ENCODE data around the gene RALBP1. TPM values are rescaled to one million over a fixed set of nuclear protein-coding genes. Genes with fewer than 3 reads are reported as not detected.

Gene RALBP1
- total and polyA plus RNA-seq, 9 of the 15 experiments (the other 6 are each of a cell fraction or from before 2014, with no cell fraction given) = 10.9 to 70.0 (median 61.3) TPM

GRCh38 chr18:9441061-9441460 is 34.3 kb upstream of the RALBP1 start:
- H3K9me3 ChIP-seq (replicated peaks; ENCODE audit: control insufficient read depth, insufficient read depth, low read depth, low read length) = no peaks in the 10 kb centered on the region
- no peak for ATAC-seq
- no peak overlapping the region for H3K9ac ChIP-seq (ENCODE audit: insufficient read depth in 1 of 2, low read depth in 2 of 2, low read length in 2 of 2)
- no peaks in the 10 kb centered on the region for H4K20me1 ChIP-seq (replicated peaks; ENCODE audit: control insufficient read depth, insufficient read depth, low read length)
- WGBS (ENCODE audit: insufficient coverage, low coverage, missing lambda C conversion rate) = 44% methylated on average over 3 of the region's 3 CpGs
- H3K79me2 ChIP-seq (ENCODE audit: control insufficient read depth, insufficient read depth, low read length) = no peaks in the 10 kb centered on the region
- BruUV-seq (replicated peaks) = no TSS peak
- H3K4me3 ChIP-seq = no peak overlapping the region
- no peaks in the 10 kb centered on the region for H3K4me1 ChIP-seq (replicated peaks in 1 of 2; ENCODE audit: control insufficient read depth in 2 of 2, insufficient read depth in 2 of 2, low read length in 2 of 2)
- in situ Hi-C loops (cut with MboI) (no loop called here), intact Hi-C loops (cut with micrococcal nuclease) (no loop called here)
- no peak for DNase-seq (ENCODE audit: extremely low read depth in 1 of 4, low spot score in 3 of 4)
- ChIA-PET CTCF (ENCODE audit: low intra/inter-chr PET ratio) (no interaction called here), POLR2A (interaction anchor here (0.7 kb wide), 1 partner anchor 522 kb away, joined by 3 read pairs; no protein-coding TSS in a partner anchor)
- FAIRE-seq = no peak
- H3K36me3 ChIP-seq (ENCODE audit: control insufficient read depth, insufficient read depth, low read length) = no peaks in the 10 kb centered on the region
- no peak overlapping the region for H2AFZ ChIP-seq (ENCODE audit: low read depth, low read length)
- no peak overlapping the region for H3K27ac ChIP-seq (ENCODE audit: extremely low read depth, low read depth, low read length)
- no peak for TF ChIP-seq TOE1 (IDR thresholded peaks at IDR 0.05; ENCODE audit: borderline replicate concordance)
- TF ChIP-seq TOE1 (CRISPR knock-in tag; IDR thresholded peaks at IDR 0.05; ENCODE audit: borderline replicate concordance, low read depth) = no peak
- TF ChIP-seq RB1 (IDR thresholded peaks at IDR 0.05; ENCODE audit: low read depth) = no peak
- TF ChIP-seq NCOA6 (IDR thresholded peaks at IDR 0.05) = no peak
- TF ChIP-seq ZNF561 (CRISPR knock-in tag; conservative IDR thresholded peaks at IDR 0.05) = no peak
- TF ChIP-seq FOXJ3 (CRISPR knock-in tag; IDR thresholded peaks at IDR 0.05) = no peak
- TF ChIP-seq POLR2G (IDR thresholded peaks at IDR 0.05; ENCODE audit: low read depth, low read length) = no peak
- no peak for TF ChIP-seq ZNF316 (IDR thresholded peaks at IDR 0.05)
- TF ChIP-seq, protein P1, sequence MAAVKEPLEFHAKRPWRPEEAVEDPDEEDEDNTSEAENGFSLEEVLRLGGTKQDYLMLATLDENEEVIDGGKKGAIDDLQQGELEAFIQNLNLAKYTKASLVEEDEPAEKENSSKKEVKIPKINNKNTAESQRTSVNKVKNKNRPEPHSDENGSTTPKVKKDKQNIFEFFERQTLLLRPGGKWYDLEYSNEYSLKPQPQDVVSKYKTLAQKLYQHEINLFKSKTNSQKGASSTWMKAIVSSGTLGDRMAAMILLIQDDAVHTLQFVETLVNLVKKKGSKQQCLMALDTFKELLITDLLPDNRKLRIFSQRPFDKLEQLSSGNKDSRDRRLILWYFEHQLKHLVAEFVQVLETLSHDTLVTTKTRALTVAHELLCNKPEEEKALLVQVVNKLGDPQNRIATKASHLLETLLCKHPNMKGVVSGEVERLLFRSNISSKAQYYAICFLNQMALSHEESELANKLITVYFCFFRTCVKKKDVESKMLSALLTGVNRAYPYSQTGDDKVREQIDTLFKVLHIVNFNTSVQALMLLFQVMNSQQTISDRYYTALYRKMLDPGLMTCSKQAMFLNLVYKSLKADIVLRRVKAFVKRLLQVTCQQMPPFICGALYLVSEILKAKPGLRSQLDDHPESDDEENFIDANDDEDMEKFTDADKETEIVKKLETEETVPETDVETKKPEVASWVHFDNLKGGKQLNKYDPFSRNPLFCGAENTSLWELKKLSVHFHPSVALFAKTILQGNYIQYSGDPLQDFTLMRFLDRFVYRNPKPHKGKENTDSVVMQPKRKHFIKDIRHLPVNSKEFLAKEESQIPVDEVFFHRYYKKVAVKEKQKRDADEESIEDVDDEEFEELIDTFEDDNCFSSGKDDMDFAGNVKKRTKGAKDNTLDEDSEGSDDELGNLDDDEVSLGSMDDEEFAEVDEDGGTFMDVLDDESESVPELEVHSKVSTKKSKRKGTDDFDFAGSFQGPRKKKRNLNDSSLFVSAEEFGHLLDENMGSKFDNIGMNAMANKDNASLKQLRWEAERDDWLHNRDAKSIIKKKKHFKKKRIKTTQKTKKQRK (IDR thresholded peaks at IDR 0.05; ENCODE audit: borderline replicate concordance, low read depth, low read length) = no peak
- no peak for TF ChIP-seq ZNF239 (CRISPR knock-in tag; IDR thresholded peaks at IDR 0.05)
- TF ChIP-seq HCFC1 (IDR thresholded peaks at IDR 0.05; ENCODE audit: low read depth, low read length) = no peak
- no peak for TF ChIP-seq TBL1XR1 (IDR thresholded peaks at IDR 0.05; ENCODE audit: low read length in 2 of 2)
- TF ChIP-seq, protein P2, sequence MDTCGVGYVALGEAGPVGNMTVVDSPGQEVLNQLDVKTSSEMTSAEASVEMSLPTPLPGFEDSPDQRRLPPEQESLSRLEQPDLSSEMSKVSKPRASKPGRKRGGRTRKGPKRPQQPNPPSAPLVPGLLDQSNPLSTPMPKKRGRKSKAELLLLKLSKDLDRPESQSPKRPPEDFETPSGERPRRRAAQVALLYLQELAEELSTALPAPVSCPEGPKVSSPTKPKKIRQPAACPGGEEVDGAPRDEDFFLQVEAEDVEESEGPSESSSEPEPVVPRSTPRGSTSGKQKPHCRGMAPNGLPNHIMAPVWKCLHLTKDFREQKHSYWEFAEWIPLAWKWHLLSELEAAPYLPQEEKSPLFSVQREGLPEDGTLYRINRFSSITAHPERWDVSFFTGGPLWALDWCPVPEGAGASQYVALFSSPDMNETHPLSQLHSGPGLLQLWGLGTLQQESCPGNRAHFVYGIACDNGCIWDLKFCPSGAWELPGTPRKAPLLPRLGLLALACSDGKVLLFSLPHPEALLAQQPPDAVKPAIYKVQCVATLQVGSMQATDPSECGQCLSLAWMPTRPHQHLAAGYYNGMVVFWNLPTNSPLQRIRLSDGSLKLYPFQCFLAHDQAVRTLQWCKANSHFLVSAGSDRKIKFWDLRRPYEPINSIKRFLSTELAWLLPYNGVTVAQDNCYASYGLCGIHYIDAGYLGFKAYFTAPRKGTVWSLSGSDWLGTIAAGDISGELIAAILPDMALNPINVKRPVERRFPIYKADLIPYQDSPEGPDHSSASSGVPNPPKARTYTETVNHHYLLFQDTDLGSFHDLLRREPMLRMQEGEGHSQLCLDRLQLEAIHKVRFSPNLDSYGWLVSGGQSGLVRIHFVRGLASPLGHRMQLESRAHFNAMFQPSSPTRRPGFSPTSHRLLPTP (IDR thresholded peaks at IDR 0.05; ENCODE audit: borderline replicate concordance, extremely low read depth, insufficient read length) = no peak
- no peaks in the 10 kb centered on the region for H3K27me3 ChIP-seq (ENCODE audit: control insufficient read depth in 2 of 2, insufficient read depth in 2 of 2, low read length in 2 of 2)
- no peaks in the 10 kb centered on the region for H3K9me1 ChIP-seq (ENCODE audit: control insufficient read depth, insufficient read depth, low read length)
- H3K4me2 ChIP-seq (ENCODE audit: insufficient read depth, low read length) = no peak overlapping the region

All from K562 (cell line).